Ammon's horn (tissue), 1 donor: Measurements from ENCODE around the gene CCNY.
"Not testable (repeated sequence)": the region's sequence is repeated elsewhere in the genome, so short reads cannot be mapped to it uniquely, and the experiment has no call there.

Source experiments
- DNase-seq: peaks from one replicate; pipeline ENCODE4 v3.0.0-alpha.2; 2016; ENCODE audit warnings: low spot score

The CCNY gene

DNA sequence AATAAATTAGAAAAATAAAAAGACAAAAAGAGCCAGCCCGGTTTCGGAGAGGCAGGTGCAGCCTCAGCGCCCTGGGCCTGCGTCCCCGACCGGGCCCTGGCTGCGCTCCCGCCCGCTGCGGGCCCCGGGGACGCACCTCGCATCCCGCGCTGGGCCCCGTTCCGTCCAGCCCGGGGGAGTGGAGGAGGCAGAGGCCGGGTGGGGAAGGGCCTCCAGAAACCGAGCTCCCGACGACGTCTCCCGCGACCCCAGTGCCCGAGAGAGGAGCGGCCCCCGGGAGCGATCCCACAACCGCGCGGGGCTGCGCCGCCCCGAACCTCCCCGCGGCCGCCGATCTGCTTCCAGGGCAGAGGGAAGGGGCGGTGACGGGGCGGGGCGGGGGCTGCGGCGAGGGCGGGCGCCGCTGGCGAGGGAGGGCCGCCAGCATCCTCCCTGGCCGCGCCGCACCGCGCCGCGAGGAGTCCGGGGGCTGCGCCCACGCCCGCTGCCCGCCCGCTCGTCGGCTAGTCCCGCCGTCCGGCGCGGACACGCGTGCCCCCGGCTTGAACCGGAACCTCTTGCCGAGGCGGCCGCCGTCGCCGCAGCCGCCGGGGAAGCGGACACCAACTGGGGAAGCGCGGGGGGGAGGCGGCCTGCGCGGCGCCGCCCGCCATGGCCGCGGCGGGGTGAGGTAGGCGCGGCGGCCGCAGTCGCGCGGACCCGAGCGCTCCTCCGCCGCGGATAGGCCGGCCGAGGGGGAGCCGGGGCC, at the start of gene CCNY:
Gene CCNY, plus strand, starts transcription at position 426 of the 748 bp plus-strand sequence. CDS start 545 bp downstream, outside the sequence.
- peak; percentile 73 for DNase-seq

DNA sequence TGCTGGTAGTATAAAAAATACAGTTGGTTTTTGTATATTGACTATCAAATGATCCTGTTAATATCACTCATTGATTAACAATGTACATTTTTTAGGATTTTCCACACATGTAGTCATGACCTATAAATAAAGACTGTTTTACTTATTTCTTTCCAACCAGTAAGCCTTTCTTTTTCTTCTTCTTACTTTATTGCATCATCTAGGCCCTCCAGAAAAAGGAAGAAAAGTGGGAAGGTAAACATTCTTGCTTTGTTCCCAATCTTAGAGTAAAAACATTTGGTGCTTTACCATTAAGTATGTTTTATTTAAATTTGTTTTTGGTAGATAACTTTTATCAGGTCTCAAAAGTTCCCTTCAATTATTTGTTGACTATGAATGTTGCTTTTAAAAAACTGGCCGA, 47.1 kb upstream of the CCNY start:
- no peak for DNase-seq

DNA sequence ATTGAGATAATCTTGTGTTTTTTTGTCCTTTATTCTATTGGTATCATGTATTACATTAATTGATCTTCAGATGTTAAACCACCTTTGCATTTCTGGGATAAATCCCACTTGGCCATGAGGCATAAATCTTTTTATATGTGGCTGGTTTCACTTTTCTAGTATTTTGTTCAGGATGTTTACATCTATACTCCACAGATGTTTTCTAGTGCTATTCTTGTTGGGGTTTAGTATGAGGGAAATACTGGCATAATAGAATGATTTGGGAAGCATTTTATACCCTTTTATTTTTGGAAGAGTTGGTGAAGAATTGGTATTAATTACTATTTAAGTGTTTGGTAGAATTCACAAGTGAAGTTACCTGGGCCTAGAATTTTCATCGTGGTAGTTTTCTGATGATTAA, 41.8 kb upstream of the CCNY start:
- no peak for DNase-seq

DNA sequence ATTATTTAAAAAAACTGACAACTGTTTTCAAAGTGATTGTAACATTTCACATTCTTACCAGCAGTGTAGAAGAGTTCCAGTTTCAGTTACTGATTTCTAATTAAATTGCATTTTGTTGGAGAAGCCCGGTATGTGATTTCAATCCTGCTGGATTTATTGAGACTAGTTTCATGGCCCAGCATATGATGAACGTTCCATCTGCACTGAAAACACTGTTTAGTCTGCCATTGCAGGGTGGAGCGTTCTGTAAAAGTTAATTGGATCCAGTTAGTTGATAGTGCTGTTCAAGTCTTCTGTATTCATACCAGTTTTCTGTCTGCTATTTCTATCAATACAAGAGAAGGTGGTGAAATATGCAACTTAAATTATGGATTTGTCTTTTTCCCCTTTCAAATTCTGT, 37.3 kb upstream of the CCNY start:
- DNase-seq, result no peak

DNA sequence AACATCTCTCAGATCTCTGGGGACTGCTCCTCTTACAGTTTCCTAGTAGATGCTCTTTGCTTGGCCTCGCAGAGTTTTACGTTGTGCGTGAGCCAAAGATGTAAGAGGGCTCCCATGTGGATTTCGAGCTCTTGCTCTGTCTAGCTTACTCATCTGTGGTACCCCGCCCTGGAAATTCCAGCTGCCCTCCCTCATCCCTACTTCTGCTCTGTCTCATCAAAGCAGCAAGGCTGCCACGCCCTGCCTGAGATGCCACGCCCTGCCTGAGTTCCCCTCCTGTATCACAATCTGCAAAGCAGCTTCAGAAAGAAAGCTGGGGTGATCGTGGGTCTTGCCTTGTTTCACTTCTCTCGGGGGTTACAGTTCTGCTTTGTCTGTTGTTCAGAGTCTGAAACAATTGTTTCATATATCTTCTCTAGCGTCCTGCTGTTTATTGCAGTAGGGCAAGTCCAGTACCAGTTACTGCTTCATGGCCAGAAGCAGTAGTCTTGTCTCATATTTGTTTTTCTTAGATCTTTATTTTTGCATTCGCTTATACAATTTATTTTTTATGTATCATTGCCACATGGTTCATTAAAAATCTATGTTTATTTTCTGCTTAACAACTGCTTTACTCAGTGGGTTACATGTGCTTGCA, 36.1 kb upstream of the CCNY start:
- DNase-seq, result peak; percentile 43

DNA sequence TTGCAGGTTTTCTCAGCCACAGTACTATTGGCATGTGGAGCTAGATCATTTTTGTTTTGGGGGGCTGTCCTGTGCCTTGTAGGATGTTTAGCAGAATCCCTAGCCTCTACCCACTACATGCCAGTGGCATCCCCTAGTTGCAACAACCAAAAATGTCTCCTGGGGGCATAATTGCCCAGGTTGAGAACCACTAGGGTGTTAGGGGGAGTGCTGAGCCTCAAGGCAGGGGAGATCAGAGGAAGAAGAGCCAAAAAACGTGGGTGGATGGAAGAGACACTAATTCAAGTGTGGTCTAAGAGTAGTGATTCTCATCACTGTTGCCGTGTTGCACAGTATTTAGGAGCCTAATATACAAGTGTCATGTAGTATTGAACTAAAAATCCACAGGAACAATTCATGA, 31.7 kb upstream of the CCNY start:
- no peak for DNase-seq

DNA sequence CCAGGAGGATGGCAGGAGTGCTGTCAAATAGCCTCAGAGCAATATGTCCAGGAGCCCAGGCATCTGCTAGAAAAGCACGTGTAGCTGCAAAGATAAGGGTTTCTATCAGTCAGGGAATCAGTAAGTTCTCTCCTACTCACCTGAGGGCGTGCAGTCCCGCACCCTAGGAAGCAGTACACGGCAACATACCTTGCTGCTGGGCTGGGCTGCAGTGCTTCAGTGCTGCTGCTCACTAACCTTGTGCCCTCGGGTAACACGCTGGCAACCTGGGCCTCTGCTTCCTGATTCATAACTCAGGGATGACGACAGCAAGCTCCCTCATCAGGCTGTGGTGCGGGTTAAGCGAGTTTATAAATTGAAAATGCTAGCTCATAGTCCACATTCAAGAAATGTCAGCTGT, 29.5 kb upstream of the CCNY start:
- DNase-seq, result no peak

DNA sequence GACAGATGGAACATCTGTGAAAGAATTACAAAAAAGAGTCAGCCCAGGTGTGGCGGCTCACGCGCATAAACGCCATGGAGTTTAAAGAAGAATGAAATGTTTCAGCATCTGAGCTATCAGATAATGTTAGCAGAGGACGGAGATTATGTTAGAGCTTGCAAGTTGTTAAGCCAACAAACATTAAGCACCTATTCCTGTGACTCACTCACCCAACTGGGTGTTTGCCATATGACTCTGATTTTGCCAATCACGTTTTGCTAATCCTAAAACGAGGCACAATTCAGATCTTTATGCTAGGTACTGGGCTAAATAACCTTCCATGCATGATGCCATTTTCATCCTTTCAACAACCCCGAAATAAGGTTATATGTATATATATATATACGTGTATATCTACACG, 29.0 kb upstream of the CCNY start:
- DNase-seq, result no peak

DNA sequence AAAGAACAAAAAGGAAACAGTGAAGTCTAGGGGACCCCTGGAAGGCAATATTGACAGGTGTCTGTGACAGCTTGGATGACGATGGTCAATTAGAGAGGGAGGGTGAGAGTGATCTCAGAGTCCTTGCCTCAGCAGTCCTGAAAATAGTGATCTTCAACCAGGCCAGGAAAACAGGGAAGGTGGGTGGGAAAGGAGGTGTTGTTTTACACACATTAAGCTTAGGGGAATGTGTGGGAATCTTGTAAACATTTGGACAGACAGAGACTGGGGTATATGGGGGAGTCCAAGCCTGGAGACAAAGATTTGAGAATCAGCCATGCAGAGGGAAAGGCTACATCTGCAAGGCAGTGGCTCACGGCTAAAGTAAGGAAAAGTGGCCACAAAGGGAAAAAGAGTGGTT, 27.5 kb upstream of the CCNY start:
- DNase-seq, result no peak

DNA sequence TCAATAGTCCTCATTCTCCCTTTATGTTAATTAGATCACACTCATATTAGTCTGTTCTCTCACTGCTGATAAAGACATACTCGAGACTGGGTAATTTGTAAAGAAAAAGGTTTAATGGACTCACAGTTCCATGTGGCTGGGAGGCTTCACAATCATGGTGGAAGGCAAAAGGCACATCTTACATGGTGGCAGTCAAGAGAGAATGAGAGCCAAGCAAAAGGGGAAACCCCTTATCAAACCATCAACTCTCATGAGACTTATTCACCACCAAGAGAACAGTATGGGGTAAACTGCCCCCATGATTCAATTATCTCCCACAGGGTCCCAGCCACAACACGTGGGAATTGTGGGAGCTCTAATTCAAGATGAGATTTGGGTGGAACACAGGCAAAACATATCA, 22.2 kb upstream of the CCNY start:
- DNase-seq, result not testable (repeated sequence)

DNA sequence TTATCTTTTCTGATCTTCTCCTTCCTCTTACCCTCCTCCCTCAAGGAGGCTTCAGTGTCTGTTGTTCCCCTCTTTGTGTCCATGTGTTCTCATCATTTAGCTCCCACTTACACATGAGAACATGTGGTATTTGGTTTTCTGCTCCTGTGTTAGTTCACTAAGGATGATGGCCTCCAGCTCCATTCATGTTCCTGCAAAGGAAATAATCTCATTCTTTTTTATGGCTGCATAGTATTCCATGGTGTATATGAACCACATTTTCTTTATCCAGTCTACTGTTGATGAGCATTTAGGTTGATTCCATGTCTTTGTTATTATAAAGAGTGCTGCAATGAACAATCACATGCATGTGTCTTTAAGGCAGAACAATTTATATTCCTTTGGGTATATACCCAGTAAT, 21.1 kb upstream of the CCNY start:
- not testable (repeated sequence) for DNase-seq

DNA sequence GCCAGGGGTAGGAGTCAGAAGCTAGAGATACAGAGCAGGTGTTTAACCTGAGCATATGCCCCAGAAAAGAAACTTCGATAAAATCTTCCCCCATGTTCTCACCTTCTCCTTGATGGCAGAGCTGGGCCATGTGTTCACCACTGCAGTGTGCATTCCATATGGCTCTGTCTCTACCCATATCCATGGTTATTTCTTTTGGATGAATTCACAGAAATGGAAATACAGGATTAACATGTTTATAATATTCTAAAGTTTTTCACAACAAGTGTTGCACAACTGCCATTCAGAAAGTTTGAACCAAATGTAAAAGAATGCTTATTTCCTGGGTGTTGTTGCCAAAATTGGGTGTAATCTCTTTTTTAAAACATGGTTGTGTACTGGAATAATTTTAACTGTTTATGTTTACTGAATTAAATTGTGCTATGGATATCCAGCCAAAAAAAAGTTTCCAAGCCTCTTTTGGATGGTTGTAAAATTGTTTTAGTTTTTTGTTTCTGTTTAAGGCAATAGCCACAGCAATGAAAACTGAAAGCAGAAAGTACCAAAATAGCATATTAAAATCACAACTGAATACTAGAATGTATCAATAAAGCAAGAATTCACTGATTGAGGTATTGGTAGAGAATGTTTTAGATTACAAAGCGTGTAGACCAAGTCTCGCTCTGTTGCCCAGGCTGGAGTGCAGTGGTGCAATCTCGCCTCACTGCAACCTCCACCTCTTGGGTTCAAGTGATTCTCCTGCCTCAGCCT, 19.9 kb upstream of the CCNY start:
- DNase-seq, result no peak

DNA sequence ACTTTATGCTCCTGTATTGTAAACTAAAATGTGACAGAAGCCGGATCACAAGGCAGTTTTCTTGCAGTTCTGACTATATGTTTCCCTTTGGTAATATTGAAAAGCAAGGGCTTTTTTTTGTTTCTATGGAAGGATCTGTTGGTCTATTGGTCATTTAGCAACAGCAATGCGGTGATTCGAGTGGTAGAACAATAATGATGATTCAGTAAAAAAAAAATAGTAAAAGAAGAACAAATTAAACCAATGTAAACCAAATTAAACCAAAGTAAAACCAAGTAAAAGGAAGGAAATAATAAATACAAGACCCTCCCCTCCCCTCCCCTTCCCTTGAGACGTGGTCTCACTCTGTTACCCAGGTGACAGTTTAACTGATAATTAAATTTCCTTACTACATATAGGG, 17.8 kb upstream of the CCNY start:
- DNase-seq, result no peak

DNA sequence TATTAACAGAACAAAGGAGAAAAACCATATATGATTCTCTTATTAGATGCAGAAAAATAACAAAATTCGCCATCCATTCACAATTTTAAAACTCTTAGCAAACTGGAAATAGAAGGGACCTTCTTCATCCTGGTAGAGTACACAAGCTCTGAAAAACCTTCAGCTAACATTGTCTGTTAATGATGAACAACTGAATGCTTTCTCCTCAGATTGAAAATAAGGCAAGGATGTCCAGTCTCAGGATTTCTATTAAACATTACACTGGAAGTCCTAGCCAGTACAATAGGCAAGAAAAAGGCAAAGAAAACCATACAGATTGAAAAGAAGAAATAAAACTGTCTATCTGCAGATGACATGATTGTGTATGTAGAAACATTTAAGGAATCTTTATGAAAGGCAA, 16.0 kb upstream of the CCNY start:
- no peak for DNase-seq

DNA sequence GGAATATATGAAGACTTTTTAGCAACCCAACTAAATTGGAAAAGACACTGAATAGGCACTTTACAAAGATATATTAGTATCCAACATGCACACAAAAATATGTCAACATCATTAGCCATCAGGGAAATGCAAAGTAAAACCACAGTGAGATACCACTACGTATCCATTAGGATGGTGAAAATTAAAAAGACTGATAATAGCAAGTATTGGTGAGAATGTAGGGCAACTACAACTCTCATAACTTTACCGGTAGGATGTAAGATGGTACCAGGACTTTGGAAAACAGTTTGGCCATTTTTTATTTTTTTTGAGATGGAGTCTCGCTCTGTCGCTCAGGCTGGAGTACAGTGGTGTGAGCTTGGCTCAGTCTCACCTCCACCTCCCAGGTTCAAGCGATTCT, 13.7 kb upstream of the CCNY start:
- DNase-seq, result no peak

DNA sequence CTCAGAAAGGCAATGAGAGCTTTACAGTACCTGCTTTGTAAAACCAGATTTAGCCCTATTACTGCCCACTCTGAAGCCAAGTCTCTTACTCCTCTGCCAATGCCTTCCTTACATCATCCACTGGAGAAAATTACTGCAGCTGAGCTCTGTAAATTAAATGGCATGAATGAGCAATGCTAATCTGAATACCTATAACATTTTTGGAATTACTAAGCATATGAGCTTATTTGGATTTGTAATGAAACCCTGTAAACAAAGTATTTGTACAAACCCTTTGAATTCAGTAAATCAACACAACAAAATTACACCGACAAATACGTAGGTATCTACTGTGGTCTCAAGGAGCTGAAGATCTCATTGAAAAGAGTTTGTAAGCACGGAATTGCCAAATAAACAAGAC, 12.1 kb upstream of the CCNY start:
- no peak for DNase-seq

DNA sequence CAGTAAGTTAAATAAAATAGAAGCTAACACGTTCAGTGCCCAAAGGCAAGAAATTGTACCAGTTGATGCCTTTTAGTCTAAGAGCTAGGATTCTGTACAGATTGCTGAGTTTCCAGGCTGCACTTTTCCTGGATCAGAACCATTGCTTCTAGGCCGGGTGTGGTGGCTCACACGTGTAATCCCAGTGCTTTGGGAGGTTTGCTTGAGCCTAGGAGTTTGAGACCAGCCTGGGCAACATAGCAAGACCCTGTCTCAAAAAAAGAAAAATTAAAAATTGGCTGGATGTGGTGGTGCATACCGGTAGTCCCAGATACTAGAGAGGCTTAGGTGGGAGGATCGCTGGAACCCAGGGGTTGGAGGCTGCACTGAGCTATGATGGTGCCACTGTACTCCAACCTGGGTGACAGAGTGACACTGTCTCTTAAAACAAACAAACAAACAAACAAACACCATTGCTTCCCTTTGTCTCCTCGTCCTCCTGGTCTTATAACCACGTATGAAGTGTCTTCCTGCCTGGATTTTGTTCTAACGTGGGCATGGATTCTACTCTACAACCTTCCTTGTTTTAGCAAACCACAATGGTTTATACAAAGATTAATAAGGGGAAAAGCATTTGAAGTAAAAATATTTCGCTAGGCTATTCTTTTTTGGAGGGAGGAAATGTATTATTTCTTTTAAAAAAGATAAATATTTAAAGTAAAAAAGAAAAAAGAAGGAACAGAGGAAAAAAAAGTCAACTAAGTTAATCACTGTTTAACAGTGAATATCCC, 9.7 kb upstream of the CCNY start:
- DNase-seq, result no peak

DNA sequence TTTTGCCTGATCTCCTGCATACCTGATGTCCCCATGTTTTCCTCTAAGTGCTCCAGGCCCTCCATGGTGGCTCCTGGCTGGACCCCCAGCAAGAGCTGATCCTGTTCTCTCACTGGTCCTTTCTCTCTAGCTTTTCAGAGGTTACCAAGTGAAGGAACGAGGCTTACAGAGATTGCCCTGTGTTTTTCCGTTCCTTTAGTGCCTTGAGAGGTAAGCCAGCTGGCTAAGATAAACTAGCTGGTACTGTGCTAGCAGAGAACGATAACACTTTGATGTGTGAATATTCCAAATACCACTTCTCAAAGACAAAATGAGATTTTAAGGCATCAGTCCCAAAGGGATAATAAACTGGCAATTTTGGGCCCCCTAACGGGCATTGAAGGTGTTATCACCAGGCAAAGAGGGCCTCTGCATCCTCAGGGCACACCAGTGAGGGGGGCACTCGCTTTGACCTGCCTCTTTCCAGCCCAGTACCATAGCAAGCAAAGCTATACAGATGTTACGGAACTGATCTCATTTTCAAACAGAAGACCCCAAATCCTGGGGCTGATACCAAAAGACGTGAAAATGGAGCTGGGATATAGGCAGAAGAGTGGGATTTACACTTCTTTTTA, 8.4 kb upstream of the CCNY start:
- no peak for DNase-seq

DNA sequence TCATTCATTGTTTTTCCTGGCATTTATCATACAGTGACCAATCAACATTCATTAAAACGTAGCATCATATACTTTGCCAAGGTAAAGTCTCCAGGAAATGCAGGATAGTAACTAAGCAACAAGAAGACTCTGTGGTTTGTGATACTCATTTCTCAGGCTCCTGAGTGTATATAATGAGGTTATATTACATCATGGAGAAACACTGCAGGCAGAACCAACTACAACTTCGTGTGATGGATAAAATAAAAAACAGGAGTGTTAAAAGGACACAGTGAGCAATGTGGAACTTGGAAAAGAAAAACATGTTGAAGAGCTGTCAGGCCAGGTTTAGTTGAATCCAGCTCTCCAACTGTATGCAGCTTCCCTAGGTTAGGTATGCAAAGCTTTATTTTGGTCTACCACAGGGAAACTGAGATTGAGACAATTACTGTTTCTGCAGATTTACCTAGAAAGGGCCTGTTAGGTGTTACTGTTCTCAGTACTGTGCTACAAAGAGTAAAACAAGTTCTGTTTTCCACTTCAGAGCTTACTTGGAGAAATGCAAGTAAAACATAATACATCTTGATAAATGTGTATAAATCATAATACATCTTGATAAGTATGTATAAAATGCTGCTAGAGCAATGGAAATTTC, 7.8 kb upstream of the CCNY start:
- DNase-seq, result no peak

DNA sequence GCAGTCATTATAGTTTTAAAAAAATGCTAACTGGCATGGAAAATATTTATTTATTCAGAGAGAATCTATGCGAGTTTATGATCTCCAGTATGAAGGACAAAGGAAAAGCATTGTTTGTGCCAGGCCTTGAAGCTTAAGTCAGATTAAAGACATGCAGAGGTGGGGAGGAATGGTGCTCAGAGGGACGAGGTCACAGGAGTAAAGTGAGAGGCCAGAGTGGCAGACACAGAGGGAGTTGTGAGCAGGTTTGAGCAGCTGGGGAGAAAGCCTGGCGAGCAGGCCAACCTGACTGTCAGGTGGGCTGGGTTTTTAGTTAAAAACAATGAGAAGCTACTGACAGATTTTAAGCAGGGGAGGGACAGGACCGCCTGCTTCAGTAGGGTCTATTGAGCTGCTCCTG, 6.8 kb upstream of the CCNY start:
- no peak for DNase-seq

DNA sequence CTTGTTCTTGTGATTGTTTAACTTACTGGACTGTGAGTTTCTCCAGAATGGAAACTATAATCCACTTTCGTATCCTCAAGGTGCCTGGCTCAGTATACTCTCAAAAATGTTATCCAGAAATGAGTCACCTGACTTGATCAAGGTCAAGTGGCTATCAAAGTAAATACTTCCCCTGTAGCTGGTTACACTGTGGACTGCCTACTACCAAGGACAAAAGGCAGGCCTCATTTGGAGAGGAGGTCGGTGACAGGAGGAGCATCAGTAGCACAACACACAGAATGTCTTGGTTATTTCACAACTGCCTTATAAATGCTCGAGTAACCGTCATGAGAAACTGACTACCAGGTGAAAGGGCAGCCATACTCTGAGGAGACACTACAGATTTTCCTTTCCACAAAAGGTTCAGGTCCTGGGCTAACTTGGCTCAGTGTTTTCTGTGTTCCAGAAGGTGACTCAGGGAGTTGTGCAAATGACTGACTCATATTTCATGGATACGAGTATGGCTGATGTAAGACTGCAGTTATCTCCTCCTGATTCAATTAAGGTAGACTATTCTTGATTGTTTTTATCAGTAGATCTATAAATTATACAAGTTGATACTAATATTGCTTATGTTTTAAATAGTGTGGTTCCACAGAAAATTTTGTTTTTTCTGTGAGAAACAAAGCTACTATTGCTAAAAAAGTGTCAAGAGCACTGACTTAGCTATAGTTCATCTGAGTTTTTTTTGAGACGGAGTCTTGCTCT, 4.2 kb upstream of the CCNY start:
- DNase-seq, result no peak
